DMS53 treated with DMSO at 0.1 percent for 48 hours (cell line): ENCODE results near the gene APAF1.
"Not testable (repeated sequence)": the region's sequence is repeated elsewhere in the genome, so short reads cannot be mapped to it uniquely, and the experiment has no call there.

ENCODE experiments used
- DNase-seq: peaks from one replicate; lab custom pipeline; 2025; ENCODE audit not compliant: unreplicated experiment; lab: John Stamatoyannopoulos, UW

APAF1 gene

GRCh38 chr12:98644712-98645571 lies at the start of gene APAF1, which contains the start of gene IKBIP:
TSS of gene APAF1 (plus strand) at chr12:98645290. CDS start at chr12:98648360, 3,070 bp downstream.
TSS of gene IKBIP (minus strand) at chr12:98644788. CDS start at chr12:98644701, 87 bp downstream.
- peak; percentile 96 for DNase-seq

GRCh38 chr12:98597313-98597712 lies 47.8 kb upstream of the APAF1 start:
- DNase-seq = not testable (repeated sequence)

- DNase-seq = no peak
Observed at GRCh38 chr12:98601924-98602323, 43.2 kb upstream of the APAF1 start.

GRCh38 chr12:98606359-98606988 lies 38.6 kb upstream of the APAF1 start:
- no peak for DNase-seq

- no peak for DNase-seq
Observed at GRCh38 chr12:98610596-98610995, 34.5 kb upstream of the APAF1 start.

GRCh38 chr12:98612696-98613334 lies 32.3 kb upstream of the APAF1 start:
- no peak for DNase-seq

- DNase-seq = no peak
Observed at GRCh38 chr12:98618952-98619351, 26.1 kb upstream of the APAF1 start.

GRCh38 chr12:98635657-98636323 lies 9.3 kb upstream of the APAF1 start:
- peak; percentile 79 for DNase-seq

GRCh38 chr12:98637068-98637467 lies 8.0 kb upstream of the APAF1 start:
- no peak for DNase-seq

GRCh38 chr12:98638009-98638408 lies 7.1 kb upstream of the APAF1 start:
- DNase-seq = no peak

- DNase-seq = no peak
Observed at GRCh38 chr12:98639491-98639890, 5.6 kb upstream of the APAF1 start.

- DNase-seq = not testable (repeated sequence)
Observed at GRCh38 chr12:98642801-98643200, 2.3 kb upstream of the APAF1 start.

GRCh38 chr12:98644433-98644711 lies 718 bp upstream of the APAF1 start:
- no peak for DNase-seq

GRCh38 chr12:98645572-98646067 lies 530 bp downstream of the APAF1 start:
- no peak for DNase-seq

- no peak for DNase-seq
Observed at GRCh38 chr12:98646294-98647090, 1.4 kb downstream of the APAF1 start.

- DNase-seq = no peak
Observed at GRCh38 chr12:98651328-98651727, 6.2 kb downstream of the APAF1 start.

- DNase-seq = peak; percentile 68
Observed at GRCh38 chr12:98653866-98654493, 8.9 kb downstream of the APAF1 start.

- no peak for DNase-seq
Observed at GRCh38 chr12:98656289-98657101, 11.4 kb downstream of the APAF1 start.

- DNase-seq = no peak
Observed at GRCh38 chr12:98660521-98660920, 15.4 kb downstream of the APAF1 start.
